ENCODE measurements around the gene KHSRP. TPM values are rescaled to one million over a fixed set of nuclear protein-coding genes. Genes with fewer than 3 reads are reported as not detected.

Gene KHSRP
- total RNA-seq, 1 donor from 2014 or later, result 125 TPM

DNA sequence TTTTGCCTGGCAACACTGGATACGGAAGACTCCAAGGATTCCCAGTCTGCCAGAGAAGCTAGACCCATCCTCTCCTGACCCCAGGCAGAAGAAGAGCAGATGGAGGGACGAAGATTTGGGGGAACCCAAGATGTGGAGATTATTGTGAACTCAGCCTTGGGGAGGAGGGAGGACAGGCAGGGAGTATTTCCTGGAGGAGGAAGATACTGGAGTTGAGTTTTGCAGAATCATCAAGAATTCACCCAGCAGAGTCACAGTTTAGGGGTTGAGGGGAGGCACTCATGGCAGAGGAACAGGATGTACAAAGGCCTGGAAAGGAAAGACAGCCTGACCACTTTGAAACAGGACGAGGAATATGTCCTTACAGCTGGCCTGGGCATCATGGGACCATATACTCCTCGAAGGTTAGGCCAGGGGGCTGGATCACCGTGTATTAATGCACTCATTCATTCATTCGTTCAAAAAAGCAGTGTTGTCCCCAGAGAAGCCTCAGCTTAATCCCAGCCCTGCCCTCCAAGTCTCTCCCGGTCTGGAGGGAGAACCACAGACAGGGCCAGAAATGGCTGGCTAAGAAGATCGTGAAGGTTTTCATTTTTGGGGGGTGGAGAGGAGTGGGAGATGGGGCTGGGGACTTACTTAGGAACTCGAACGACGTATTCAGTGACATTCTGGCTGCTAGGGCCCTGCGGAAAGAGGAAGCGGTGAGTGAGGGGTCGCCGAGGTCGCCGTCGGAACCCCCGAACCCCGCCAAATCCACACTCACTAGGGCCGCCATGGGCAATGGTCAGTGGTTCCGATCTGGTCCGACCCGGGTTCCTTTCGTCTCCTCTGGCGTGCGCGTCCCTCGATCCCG, 32.2 kb downstream of the KHSRP start:
- DNase-seq, result no peak

GRCh38 chr19:6387372-6387771, 37.2 kb downstream of the KHSRP start:
- DNase-seq, result no peak

GRCh38 chr19:6384381-6384780, 40.2 kb downstream of the KHSRP start:
- DNase-seq, result no peak

GRCh38 chr19:6383188-6383587, 41.4 kb downstream of the KHSRP start:
- DNase-seq, result no peak

- no peak for DNase-seq
Measured at GRCh38 chr19:6381030-6381750, 43.4 kb downstream of the KHSRP start.

GRCh38 chr19:6379744-6380143, 44.9 kb downstream of the KHSRP start:
- no peak for DNase-seq

DNA sequence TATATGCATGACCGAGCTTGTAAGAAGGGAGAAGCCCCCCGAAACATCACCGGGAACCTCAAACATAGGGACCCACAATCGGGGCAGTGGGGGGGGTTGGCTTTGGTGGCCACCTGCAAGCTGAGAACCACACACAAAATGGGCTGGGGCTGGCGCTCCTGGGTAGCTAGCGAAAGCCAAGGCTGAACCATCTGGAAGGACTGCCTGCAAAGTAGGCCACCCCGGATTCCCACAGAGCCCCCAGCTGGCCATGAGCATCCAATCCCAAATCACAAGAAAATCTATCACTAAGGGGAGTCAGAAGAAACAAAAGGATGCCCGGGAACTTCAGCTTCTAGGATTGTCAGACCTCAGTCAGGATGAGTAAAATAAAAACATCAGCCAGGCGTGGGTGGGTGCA, 46.1 kb downstream of the KHSRP start:
- DNase-seq, result no peak

DNA sequence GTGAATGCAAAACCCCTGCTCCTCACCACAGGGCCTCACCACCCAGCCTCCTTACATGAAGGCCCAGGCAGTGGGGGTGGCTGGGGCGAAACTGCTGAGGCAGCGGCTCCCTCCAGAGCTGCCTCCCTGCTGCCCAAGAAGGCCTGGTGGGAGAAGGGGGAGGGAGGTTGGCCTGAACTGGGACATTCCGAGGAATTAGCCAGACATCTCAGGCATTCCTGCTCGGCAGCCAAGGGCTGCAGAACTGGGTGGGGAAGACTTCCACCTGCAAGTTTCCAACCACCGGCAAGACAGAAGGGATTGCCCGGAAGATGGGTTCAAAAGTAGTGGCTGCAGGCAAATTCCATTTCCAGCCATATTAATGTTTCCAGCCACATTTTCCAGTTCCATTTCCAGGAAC, 46.6 kb downstream of the KHSRP start:
- DNase-seq, result peak; percentile 51

DNA sequence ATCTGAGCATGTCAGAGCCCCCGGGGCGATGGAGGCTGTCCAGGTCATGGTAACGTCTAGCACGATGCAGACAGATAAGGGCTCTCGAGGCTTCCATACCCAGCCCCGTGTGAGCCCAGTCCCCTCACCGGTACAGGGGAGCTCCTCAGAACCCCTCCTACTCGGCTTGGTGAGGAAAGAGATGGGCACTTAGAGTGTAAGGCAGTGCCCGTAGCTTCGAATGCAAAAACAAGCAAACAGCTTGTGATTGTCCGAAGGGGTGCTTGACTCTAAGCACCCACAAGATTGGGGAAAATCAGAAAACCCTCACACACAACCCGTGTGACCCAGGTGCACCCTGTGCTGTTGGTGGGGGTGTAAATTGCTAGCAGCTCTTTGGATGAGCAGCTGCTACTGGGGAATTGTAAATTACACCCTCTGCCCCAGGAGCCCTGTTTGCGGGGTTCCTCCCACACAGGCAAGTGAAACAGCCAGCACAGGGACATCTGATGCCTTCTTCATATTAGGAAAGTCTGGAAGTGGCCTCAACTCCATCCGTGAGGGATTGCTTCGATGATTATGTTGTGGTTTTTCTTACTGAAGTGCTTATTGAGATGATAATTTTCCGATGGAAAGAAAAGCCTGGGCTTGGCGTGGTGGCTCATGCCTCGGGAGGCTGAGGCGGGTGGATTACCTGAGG, 48.0 kb downstream of the KHSRP start:
- no peak for DNase-seq

DNA sequence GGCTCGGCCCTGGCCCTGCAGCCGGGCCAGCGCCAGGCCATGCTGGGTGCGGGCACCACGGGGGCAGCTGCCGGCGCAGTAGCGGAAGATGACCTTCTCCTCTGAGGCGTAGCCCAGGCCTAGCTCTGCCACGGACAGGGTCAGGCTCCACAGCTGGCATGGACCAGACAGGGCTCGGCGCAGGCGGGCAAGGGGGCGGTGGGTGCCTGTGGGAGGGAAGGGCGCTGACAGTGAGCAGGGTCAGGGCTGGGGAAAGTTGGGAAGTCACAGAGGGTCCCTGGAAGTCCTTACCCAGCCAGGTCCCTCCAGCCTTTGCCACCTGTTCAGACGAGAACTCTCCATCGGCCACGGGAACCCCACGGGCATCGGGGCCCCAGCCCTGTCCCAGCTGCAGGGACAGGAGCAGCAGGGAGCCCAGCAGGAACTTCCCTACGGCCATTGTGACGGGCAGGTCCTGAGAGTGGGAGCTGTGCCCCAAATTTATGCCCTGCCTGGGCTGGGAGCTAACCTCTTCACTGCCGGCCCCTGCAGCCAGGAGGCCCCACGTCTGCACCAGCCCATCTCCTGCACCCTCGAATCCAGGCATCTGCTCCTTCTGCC, 49.1 kb downstream of the KHSRP start, which contains the start of gene PSPN:
TSS of gene PSPN (minus strand) at position 523 of the 600 bp plus-strand sequence. CDS start at position 439, 84 bp downstream.
- DNase-seq, result no peak

GRCh38 chr19:6374711-6375410, 49.8 kb downstream of the KHSRP start:
- no peak for DNase-seq

DNA sequence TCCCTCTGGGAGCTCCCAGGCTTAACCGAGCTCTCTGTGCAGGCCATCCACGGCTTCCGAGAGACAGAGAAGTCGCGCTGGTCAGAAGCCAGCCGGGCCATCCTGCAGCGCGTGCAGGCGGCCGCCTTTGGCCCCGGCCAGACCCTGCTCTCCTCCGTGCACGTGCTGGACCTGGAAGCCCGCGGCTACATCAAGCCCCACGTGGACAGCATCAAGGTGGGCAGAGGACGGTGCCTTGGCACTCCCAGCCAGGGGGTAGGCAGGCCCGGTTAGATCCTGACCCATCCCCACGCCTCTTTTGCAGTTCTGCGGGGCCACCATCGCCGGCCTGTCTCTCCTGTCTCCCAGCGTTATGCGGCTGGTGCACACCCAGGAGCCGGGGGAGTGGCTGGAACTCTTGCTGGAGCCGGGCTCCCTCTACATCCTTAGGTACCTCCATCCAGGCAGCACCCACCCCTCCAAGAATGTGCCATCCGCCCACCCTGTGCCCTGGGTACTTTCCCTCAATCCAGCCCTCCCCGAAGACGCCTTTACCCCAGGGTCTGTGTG, 50.4 kb downstream of the KHSRP start:
- no peak for DNase-seq

GRCh38 chr19:6373813-6374108, 50.9 kb downstream of the KHSRP start:
- no peak for DNase-seq

- DNase-seq, result peak; percentile 100
Measured at GRCh38 chr19:6373096-6373812, 51.4 kb downstream of the KHSRP start.

DNA sequence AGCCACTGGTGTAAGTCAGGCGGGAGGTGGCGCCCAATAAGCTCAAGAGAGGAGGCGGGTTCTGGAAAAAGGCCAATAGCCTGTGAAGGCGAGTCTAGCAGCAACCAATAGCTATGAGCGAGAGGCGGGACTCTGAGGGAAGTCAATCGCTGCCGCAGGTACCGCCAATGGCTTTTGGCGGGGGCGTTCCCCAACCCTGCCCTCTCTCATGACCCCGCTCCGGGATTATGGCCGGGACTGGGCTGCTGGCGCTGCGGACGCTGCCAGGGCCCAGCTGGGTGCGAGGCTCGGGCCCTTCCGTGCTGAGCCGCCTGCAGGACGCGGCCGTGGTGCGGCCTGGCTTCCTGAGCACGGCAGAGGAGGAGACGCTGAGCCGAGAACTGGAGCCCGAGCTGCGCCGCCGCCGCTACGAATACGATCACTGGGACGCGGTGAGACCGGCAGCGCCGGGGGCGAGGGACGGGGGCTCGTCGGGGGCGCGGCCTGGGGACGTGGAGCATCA, 52.0 kb downstream of the KHSRP start, which contains the start of gene ALKBH7:
TSS of gene ALKBH7 (plus strand) at position 201 of the 502 bp plus-strand sequence. CDS start at position 228, 27 bp downstream.
- peak; percentile 100 for DNase-seq

- no peak for DNase-seq
Measured at GRCh38 chr19:6364353-6364752, 60.3 kb downstream of the KHSRP start.

Measured in tongue (tissue), 2 donors.